Hepatocyte (in vitro differentiated cells): Measurements from ENCODE around the gene RHBDL2. TPM values are rescaled to one million over a fixed set of nuclear protein-coding genes. Genes with fewer than 3 reads are reported as not detected.

ENCODE experiments used
- DNase-seq: peaks from one replicate; pipeline ENCODE4 v3.0.0-alpha.2; 2016; ENCODE audit warnings: low spot score
- H2AFZ ChIP-seq: fragments of 200-600 bp; sonication (generic); 2 replicates; pipeline ENCODE4 v1.6.0; 2016; ENCODE audit warnings: antibody characterized with exemption, mild to moderate bottlenecking
- H3K27ac ChIP-seq: fragments of 200-600 bp; sonication (generic); 2 replicates; pipeline ENCODE4 v1.5.1; 2016; ENCODE audit warnings: mild to moderate bottlenecking
- H3K27me3 ChIP-seq: fragments of 200-600 bp; sonication (generic); 2 replicates; pipeline ENCODE4 v1.6.1; 2016
- H3K36me3 ChIP-seq: fragments of 200-600 bp; sonication (generic); replicated peaks from 2 replicates; pipeline ENCODE4 v1.5.1; 2016; ENCODE audit warnings: low read depth; ENCODE audit not compliant: insufficient read depth
- H3K4me1 ChIP-seq: fragments of 200-600 bp; sonication (generic); 2 replicates; pipeline ENCODE4 v1.5.1; 2016; ENCODE audit warnings: mild to moderate bottlenecking, moderate library complexity; ENCODE audit not compliant: insufficient read depth
- H3K4me2 ChIP-seq: fragments of 200-600 bp; sonication (generic); 2 replicates; pipeline ENCODE4 v1.6.0; 2016
- H3K4me3 ChIP-seq: fragments of 200-600 bp; sonication (generic); 2 replicates; pipeline ENCODE4 v1.5.1; 2016; ENCODE audit warnings: mild to moderate bottlenecking
- H3K79me2 ChIP-seq: fragments of 200-600 bp; sonication (generic); 2 replicates; pipeline ENCODE4 v1.6.0; 2017; ENCODE audit warnings: mild to moderate bottlenecking
- H3K9me2 ChIP-seq: fragments of 200-600 bp; sonication (generic); replicated peaks from 2 replicates; pipeline ENCODE4 v1.6.0; 2017; ENCODE audit warnings: mild to moderate bottlenecking; ENCODE audit not compliant: insufficient read depth
- H3K9me3 ChIP-seq: fragments of 200-600 bp; sonication (generic); 2 replicates; pipeline ENCODE4 v1.5.1; 2016; ENCODE audit warnings: low read depth, mild to moderate bottlenecking
- H4K20me1 ChIP-seq: fragments of 200-600 bp; sonication (generic); 2 replicates; pipeline ENCODE4 v1.6.0; 2016; ENCODE audit warnings: mild to moderate bottlenecking; ENCODE audit not compliant: insufficient read depth, poor library complexity, severe bottlenecking
- CTCF ChIP-seq: fragments of 200-600 bp; sonication (generic); IDR thresholded peaks from 2 replicates; pipeline ENCODE4 v1.5.1; 2016; ENCODE audit warnings: antibody characterized with exemption, mild to moderate bottlenecking; ENCODE audit not compliant: poor library complexity
- EZH2 ChIP-seq: fragments of 200-600 bp; sonication (generic); IDR thresholded peaks from 2 replicates; pipeline ENCODE4 v1.6.1; 2016; ENCODE audit warnings: antibody characterized with exemption, mild to moderate bottlenecking, borderline replicate concordance
- EZH2phosphoT487 ChIP-seq: fragments of 200-600 bp; sonication (generic); IDR thresholded peaks from one replicate; pipeline ENCODE4 v1.6.1; 2018; ENCODE audit warnings: antibody characterized with exemption, mild to moderate bottlenecking, low read depth, moderate library complexity; ENCODE audit not compliant: unreplicated experiment, severe bottlenecking
- WGBS: methylation state at CpG from one replicate; pipeline ENCODE4 v1.1.6; 2016; ENCODE audit warnings: low lambda C conversion rate; ENCODE audit errors: missing lambda C conversion rate; 5-methylcytosine and 5-hydroxymethylcytosine counted together
- polyA plus RNA-seq: library from polyadenylated mRNA; unstranded; fragments of >200 nt; fragmentation: Nextera tagmentation; extraction: Ambion mirVana; gene quantifications from 2 replicates; pipeline ENCODE4 v1.2.1, GENCODE V29; 2016
- total RNA-seq: library from RNA; depleted of rRNA; stranded (reverse); fragments of >200 nt; gene quantifications from 2 replicates; pipeline ENCODE4 v1.2.3, GENCODE V29; 2014

Gene RHBDL2
- total and polyA plus RNA-seq, 2 experiments from 2014 or later: 0.57 to 0.77 TPM

GRCh38 chr1:38964140-38964548 is 22.5 kb upstream of the RHBDL2 start:
- Histone ChIP-seq H3K4me1 (no peaks in the 10 kb centered on the region), H3K4me2 (no peak overlapping the region), H3K36me3 (no peaks in the 10 kb centered on the region), H4K20me1 (no peaks in the 10 kb centered on the region), H3K4me3 (no peak overlapping the region), H3K79me2 (no peaks in the 10 kb centered on the region), H3K27ac (no peak overlapping the region), H3K27me3 (peaks cover 12% of the 10 kb centered on the region), H3K9me2 (no peaks in the 10 kb centered on the region), H3K9me3 (no peaks in the 10 kb centered on the region), H2AFZ (no peak overlapping the region)
- TF ChIP-seq EZH2phosphoT487: no peak
- TF ChIP-seq CTCF: peak; percentile 4
- DNase-seq: no peak
- 78% methylated on average over 3 of the region's 3 CpGs for whole genome bisulfite sequencing

- Histone ChIP-seq H3K4me3 (no peak overlapping the region), H3K9me3 (no peaks in the 10 kb centered on the region), H3K27ac (no peak overlapping the region), H3K27me3 (peaks cover 12% of the 10 kb centered on the region), H3K79me2 (no peaks in the 10 kb centered on the region), H3K4me1 (no peaks in the 10 kb centered on the region), H4K20me1 (no peaks in the 10 kb centered on the region), H3K9me2 (no peaks in the 10 kb centered on the region), H3K36me3 (no peaks in the 10 kb centered on the region), H2AFZ (no peak overlapping the region), H3K4me2 (no peak overlapping the region)
- DNase-seq: no peak
- TF ChIP-seq CTCF (no peak), EZH2phosphoT487 (no peak), EZH2 (no peak)
- 87% methylated on average over 7 of the region's 7 CpGs for WGBS
These were observed 20.9 kb upstream of the RHBDL2 start for GRCh38 chr1:38962560-38962959.

- Histone ChIP-seq H3K4me1 (no peaks in the 10 kb centered on the region), H3K27me3 (peaks cover 12% of the 10 kb centered on the region), H3K9me2 (no peaks in the 10 kb centered on the region), H3K36me3 (no peaks in the 10 kb centered on the region), H3K9me3 (no peaks in the 10 kb centered on the region), H3K79me2 (no peaks in the 10 kb centered on the region), H4K20me1 (no peaks in the 10 kb centered on the region), H2AFZ (no peak overlapping the region), H3K4me2 (no peak overlapping the region), H3K4me3 (no peak overlapping the region), H3K27ac (no peak overlapping the region)
- WGBS: 91% methylated on average over 3 of the region's 3 CpGs
- DNase-seq: no peak
- no peak for TF ChIP-seq CTCF
- no peak for TF ChIP-seq EZH2
- TF ChIP-seq EZH2phosphoT487: no peak
These were observed 20.5 kb upstream of the RHBDL2 start for GRCh38 chr1:38962113-38962512.

GRCh38 chr1:38958967-38959366 is 17.3 kb upstream of the RHBDL2 start:
- H3K9me3 ChIP-seq: no peaks in the 10 kb centered on the region
- no peaks in the 10 kb centered on the region for H4K20me1 ChIP-seq
- no peaks in the 10 kb centered on the region for H3K79me2 ChIP-seq
- H3K4me2 ChIP-seq: no peak overlapping the region
- H3K27me3 ChIP-seq: peaks cover 9% of the 10 kb centered on the region
- no peak for TF ChIP-seq CTCF
- no peaks in the 10 kb centered on the region for H3K36me3 ChIP-seq
- 61% methylated on average over 2 of the region's 2 CpGs for WGBS
- H3K4me3 ChIP-seq: no peak overlapping the region
- H2AFZ ChIP-seq: no peak overlapping the region
- no peaks in the 10 kb centered on the region for H3K9me2 ChIP-seq
- no peak overlapping the region for H3K27ac ChIP-seq
- H3K4me1 ChIP-seq: no peaks in the 10 kb centered on the region
- DNase-seq: peak; percentile 19
